ENCODE results near the gene TMEM219.
"Not testable (repeated sequence)": the region's sequence is repeated elsewhere in the genome, so short reads cannot be mapped to it uniquely, and the experiment has no call there.

Gene TMEM219

DNA sequence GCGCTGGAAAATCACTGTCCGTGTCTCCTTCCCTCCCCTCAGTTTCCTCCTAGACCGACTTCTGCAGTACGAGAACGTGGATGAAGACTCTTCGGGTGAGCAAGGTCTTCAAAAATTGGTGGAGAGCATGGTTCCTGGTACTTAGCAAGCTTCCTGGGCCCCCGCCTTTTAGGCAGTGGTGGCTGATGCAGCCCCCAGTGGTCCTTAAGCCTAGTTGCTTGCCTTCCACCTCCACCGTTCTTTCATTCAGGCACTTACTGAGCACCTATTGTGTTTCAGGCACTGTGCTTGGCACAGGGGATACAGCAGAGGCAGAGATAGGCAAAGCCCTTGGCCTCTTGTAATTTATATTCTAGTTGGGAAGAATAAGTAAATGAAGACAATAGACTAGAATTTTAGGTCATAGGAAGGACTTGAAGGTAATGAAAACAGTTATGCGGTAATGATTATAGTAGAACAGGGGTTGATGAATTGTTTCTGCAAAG, 34.9 kb downstream of the TMEM219 start:
- no peak for DNase-seq

DNA sequence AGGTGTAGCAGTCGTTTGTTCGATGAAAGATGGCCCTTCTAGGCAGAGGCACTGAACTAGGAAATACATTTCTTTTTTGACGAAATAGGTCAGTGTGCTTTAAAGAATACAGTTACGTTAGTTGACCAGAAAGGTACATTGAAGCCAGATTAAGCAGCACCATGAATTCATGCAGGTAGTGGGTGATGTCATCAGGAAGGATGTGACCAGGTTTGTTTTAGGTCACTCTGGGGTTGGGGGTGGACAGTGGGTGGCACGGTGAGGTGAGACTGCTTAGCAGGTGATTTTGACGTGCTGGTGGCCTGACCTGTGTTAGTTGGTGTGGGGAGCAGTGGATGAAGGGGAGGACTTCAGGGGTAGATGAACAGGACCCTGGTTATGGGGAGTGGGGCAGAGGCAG, 37.7 kb downstream of the TMEM219 start:
- no peak for DNase-seq

DNA sequence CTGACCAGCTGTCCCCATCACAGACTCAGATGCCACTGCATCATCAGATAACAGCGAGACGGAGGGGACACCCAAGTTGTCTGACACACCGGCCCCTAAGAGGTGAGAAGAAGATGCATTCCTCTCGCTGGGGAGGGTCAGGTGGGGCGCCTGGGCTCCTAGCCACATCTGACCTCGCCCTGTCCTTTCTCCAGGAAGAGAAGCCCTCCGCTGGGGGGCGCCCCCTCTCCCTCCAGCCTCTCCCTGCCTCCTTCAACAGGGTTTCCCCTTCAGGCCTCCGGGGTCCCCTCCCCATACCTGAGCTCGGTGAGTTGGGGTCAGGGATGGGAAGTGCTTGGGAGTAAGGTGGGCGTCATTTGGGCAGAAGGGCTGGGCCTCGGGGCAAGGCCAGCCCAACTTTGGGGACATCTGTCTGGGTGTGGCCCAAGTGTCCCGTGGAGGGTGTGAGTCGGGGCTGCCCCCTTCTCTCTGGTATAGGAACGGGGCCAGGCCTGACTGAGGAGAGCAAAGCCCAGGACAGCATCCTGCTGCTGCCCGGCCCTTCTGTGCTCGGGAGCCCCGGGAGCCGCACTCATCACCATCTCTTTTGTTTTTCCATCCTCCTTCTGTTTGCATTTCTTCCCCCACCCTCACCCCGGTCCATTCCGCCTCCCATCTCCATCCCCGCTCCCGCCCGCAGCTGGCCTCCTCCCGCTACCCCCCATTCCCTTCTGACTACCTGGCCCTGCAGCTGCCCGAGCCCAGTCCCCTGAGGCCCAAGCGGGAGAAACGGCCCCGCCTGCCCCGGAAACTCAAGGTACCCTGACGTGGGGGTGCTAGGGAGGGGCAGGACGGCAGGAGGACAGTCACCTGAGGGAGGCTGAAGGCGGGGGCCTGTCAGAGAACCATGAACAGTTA, 39.1 kb downstream of the TMEM219 start:
- DNase-seq, result no peak

DNA sequence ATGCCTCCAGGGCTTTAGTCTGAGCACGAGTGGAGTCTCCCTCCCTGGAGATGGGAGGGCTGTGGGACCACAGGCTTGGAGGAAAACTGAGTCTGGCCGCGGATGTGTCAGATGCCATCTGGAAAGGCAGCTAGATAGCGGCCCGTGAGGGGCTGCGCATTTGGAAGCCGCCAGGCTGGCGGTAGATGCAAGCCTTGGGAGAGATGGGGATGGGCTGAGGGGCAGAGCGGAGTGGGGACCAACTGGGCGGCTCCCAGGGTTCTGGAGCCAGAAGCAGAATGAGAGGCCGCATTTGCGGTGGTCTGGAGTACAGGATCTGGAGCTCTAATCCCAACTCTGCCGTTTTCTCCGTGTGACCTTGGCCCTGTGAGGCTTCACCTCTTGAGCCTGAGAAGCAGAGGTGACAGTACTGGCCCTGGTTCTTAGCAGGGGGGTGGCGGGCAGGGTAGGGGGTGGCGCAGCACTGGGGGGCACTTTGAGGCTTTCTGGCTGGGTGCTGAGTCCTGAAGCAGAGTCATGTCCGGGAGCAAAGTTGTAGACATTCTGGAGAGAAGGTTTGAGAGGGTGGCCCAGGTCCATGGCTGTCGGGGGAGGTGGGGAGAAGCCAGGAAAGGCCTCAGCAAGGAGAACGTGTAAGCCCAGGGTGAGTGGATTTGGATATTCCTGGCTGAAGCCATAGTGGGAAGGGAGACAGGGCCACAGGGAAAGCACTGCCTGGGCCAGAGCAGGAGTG, 40.9 kb downstream of the TMEM219 start:
- DNase-seq, result no peak

DNA sequence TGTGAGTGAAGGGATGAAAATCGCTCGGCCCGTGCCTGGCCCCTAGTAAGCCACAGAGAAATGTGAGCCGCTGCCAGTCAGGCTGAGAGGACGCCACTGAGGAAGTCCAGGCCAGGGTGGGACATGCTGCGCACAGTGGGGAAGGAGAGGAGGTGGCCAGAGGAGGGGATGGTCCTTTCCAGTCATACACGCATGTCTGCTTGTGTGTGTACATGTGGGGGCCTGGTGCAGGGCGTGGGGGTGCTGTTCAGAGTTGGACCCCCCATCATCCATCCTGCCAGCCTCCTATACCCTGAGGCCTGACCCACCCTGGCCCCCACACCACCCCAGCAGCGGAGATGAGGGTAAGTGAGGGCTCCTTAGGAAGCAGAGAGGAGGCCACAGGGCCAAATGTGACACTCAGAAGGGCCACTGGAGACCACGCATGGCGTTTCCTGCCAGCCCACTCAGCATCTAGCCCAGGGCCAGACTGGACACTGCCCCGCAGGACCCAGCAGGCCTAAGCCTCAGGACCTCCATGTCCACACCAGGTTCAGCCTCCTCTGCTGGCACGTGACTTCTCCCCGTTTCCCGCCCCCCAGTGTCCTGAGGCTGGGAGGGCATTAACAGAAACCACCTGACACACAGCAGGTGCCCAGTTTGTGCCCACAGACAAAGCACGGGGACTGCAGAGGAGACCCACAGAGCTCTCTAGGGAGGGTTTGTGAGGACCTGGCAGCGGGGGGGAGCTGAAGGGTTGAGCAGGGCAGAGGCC, 42.0 kb downstream of the TMEM219 start:
- peak; percentile 89 for DNase-seq

DNA sequence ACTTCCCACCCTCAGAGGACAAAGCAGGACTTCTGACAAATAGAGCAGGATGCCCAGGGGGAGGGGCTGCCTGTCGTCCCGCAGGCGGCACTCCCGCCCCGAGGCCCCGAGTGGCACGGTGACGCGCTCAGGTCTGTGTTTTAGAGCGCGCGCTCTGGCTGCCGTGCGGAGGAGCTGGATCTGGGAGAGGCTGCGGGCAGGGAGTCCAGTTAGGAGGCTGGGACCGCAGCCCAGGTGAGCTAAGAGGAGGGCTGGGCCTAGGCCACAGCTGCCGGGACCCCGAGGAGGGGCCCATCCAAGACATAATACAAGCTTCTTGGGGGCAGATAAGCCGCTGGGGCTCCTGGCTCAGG, 42.5 kb downstream of the TMEM219 start:
- DNase-seq, result peak; percentile 89

DNA sequence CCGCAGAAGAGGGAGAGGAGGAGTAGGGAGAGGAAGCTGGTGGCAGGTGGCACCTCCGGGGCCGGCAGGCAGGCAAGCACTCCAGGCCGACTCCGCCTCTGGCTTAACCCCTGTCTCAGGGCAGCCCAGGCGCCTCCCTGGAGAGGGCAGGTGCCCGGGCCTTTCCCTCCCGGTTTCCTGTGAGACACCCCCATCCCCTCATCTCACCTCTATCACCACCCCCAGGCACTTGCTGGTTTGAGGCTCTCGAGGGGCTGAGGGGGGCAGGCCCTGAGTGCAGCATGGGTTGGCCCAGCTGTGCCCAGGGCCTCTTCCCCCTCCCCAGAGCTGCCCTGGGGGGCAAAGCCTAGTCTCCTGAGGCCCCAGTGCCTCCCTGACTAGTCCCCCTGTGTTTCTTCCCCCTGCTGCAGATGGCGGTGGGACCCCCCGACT, 42.9 kb downstream of the TMEM219 start:
- peak; percentile 78 for DNase-seq

DNA sequence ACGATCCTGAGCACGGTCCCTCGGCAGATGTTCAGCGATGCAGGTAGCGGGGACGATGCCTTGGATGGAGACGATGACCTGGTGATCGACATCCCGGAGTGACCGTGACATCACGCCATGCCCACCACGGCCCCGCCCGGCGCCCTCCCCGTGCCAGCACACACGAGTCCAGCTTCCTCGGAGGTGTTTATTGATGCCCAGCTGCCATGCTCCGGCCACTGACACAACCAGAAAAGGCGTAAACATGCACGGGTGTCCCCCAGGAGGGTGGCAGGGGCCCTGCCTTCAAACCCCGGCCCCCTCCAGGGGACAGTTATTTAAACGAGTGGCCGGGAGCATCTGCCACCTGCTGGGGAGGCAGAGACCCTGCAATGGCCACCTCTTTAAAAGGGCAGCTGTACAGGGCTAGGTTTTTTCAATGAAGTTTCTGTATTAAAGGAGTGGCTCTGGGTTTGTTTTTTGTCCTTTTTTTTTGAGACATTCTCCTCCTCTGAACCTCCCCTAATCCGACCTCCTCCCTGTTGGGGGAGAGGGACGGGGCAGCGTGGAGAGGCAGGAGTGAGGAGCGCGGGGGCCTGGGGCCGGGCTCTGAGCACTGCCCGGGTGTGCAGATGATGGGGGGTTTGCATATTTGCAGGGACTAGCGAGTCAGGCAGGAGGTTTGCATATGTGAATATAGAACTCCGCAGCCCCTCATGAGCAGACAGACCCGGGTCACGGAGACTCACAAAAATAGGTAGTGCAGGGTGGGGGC, 43.6 kb downstream of the TMEM219 start:
- peak; percentile 57 for DNase-seq

DNA sequence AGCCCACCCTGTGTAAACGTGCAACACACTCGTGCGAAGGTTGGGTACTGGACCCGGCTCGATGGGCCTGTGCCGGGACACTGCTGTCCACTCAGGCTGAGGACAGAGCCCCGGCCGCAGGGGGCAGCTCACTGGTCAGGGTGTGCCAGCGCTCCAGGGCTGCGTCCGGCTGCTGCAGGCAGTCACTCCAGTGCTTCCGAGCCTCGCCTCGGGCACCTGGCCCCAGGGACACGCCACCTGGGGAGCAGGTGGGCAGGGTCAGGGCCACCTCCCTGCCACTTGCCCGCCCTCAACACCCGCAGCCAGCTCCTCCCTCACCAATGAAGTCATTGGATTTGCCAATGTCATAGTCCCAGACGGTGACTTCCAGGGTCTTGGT, 44.2 kb downstream of the TMEM219 start:
- no peak for DNase-seq

DNA sequence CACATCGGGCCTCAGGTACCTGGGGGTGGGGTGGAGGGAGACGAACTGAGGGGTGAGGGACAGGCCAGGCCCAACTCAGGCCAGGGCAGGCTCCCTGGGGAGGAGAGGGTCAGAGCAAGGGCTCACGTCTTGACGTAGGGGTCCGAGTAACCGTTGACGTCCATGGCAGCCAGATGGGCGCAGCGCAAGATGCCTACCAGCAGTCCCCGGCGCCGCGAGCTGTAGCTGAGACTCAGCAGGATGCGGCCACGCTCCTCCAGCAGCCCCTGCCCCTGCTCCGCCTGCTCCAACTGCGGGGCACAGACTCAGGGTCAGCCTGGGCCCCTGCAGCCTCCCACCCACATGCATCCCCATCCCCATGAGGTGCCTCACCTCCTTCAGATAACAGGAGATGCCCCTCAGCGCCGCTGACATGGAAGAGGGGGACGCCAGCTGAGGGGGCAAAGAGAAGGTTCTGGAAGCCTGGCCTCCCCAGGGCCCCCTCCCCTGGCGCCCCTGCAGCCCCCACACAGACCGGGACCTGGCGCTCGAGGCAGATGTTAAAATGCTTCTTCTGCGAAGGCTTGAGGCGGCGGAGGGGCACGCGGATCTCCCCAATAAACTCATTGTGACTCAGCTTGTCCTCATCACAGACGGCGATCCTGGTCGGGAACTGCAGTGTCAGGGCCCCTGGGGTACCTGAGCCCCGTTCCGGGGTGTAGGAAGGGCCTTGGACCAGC, 44.9 kb downstream of the TMEM219 start:
- DNase-seq, result no peak

DNA sequence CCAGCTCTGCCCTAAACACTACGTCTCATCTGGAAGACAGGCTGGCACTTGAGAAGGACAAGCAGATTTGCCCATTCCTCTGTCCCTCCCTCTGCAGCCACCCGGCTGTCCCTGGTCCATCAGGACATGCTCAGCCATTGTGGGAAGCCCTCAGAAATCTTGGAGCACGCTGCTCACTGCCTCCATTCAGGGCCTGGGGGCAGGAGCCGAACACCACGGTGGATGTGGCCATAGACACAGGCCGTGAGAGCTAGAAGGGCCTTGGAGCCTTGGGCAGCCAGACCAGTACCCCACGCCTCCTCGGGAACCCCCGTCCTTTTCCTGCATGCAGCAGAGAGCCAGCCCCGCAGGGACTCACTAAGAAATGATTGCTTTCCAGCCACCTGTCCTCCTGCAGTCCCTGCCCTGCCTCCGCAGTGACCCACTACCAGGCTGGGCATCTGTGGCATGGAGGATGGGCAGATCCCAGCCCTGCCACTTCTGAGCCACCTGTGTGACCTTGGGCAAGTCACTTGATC, 45.6 kb downstream of the TMEM219 start:
- no peak for DNase-seq

DNA sequence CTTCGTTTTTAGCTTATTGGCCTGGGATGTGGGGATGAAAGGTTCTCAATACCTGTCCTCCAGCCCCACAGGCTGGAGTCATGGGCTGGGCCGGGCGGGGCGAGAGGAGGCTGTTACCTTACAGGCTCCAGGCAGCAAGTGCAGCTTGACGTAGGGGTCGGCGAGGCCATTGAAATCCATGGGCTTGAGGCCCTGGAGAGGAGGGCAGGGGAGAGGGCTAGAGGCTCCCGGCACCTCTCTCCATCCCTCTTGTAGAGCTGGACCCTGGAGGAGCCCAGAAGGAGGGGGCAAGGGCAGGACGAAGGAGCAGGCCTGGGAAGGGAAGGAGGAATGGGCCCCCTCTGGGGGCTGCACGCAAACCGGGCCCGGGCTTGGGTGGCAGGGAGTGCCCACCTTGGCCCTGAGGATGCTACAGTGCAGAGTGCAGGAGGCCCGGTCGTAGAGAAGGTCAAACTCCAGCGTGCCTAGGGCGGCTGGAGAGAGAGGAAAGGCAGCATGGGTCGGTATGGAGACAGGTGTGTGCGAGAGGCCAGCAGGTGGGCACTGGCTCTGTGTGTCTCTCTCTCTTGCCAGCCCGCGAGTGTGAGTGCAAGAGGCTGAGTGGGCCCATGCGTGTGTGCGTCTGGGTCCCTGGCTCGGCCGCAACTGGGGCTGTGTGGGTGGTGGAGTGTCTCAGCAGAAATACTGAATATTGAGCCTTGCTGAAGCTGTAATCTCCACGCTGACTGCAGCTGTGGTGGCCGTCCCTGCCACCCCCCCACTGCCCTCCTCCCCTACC, 47.4 kb downstream of the TMEM219 start:
- no peak for DNase-seq

DNA sequence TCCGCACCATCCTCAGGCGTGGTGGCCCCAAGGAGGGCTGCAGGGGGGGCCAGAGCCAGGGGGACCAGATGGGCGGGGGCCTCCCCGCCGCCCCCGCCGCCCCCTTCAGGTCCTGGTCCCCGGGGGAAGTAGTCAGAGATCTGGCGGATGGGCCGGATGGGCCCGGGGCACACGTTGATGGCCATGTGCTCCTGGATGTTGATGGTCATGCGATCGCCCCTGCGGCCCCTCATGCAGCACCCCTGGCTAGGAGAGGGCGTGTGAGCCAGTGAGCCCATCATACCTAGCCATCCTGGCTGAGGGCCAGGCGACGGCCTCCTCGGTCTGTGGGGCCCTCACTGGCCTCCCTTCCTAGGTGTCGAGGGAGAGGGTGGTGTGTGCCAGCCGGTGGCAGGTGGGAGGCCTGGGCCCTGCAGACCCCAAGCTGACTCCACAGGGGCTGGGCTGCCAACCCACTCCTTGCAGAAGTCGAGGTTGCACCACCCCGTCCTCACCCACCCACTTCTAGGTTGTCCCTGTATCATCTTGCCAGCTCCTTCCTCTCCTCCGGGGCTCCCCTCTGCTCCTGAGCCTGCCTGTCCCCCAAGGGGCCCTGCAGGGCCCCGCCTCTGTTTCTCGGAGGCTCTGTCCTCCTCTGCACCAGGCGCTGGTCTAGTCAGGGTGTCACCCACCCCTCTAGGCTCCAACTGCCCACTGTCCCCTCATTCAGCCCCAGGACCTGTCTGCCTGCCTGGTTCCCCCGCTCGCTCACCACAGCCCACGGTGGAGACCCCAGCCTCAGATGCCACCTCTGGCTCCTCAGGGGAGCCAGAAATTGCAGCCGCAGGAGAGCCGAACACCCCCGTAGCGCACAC, 48.3 kb downstream of the TMEM219 start:
- no peak for DNase-seq

DNA sequence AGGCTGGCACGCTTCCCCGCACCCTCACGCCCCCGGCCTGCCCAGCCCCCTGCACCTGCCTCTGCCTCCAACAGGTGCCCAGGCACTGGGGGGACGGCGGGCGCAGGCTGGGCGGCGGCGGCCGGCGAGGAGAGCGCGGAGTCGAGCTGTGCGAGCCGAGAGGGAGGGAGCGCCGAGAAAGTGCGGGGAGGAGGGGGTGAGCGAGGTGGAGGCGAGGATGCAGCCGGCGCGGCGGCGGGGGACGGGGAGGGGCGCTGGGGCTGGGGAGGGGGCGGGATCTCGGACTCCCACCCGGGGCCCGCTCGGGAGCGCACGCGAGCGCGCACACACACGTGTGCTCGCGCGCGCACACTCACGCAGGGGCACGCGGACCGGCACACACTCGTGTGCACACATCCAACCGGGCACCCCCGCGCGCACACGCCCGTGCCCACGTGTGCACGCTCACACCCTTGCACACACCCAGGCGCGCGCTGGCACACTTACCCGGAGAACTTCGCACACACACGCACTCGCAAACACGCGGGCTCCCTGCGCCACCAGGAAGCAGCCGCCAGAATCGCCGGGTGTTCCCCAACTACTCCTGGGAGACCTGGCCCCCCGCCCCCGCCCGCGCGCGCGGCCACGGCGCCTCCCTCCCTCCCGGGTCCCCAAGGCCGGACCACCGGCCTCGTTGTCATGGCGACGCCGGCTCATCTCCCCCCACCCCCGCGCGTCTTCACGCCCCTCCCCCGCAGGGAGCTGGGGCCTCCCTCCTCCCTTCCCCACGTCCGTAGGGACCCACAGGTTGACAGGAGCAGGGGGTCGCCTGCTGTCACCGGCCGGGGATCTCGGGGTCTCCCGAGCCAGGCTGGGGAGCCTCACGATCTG, 49.2 kb downstream of the TMEM219 start, which contains the start of gene DOC2A:
Gene DOC2A (minus strand): TSS at position 184 of the 870 bp plus-strand sequence. CDS start 805 bp downstream, outside the sequence.
- DNase-seq, result peak; percentile 26

DNA sequence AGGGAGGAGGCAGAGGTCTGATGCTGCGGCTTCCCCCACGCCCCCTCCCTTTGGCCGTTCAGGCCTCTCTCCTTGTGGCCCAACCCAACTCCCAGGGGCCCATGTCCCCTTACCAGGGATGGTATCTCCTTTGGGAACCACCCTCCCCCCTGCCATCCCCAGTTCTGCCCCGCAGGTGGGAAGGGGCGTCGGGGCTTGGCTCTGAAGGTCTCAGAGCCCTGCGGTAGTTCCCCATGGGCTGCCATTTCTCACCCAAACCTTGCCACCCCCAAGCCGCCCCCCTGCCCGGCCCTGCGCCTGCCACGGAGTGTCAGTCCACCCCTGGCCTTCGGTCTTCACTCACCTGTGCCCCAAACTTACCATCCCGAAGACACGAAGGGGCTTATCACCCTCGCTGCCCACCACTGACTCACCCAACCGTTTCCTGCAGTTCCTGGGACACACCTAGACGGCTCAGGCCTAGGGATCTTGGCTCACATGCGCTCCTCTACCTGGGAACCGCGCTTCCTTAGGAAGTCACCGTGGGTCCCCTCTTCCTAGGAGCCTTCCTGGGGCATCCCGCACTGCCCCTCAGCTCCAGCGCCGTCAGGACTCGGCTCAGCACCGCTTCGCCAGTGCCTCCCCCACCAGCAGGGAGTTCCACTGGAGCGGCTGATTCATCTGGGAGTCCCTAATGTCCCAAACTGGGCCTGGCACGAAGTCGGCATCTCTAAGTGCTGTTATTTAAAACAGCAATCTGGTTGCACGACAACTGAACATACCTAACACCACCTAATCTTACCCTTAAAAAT, 50.0 kb downstream of the TMEM219 start:
- DNase-seq, result no peak

DNA sequence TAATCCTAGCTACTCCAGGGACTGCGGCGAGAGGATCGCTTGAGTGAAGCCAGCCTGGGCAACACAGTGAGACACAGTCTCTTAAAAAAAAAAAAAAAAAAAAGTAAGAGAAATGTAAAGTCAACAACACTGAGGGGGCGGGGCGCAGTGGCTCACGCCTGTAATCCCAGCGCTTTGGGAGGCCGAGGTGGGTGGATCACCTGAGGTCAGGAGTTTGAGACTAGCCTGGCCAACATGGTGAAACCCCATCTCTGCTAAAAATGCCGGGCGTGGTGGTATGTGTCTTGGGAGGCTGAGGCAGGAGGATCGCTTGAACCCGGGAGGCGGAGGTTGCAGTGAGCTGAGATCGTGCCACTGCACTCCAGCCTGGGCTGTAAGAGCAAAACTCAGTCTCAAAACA, 50.7 kb downstream of the TMEM219 start:
- not testable (repeated sequence) for DNase-seq

DNA sequence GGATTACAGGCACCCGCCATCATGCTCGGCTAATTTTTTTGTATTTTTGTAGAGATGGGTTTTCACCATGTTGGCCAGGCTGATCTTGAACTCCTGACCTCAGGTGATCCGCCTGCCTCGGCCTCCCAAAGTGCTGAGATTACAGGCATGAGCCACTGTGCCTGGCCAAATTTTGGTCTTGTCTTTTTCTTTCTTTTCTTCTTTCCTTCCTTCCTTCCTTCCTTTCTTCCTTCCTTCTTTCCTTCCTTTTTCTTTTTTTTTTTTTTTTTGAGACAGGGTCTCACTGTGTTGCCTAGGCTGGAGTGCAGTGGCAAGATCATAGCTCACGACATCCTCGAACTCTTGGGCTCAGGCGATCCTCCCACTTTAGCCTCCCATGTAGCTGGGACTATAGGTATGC, 53.6 kb downstream of the TMEM219 start:
- DNase-seq, result not testable (repeated sequence)
